Lower leg skin (tissue), 4 donors: Measurements from ENCODE around the gene COL9A2. TPM values are rescaled to one million over a fixed set of nuclear protein-coding genes. Genes with fewer than 3 reads are reported as not detected.

ENCODE experiments used
- DNase-seq, 2 donors: peaks; one replicate each; pipeline ENCODE4 v3.0.0-alpha.2; 2019; ENCODE audit warnings: low spot score in 2 of 2
- H3K4me3 ChIP-seq: fragments of 200-600 bp; sonication (generic); 2 replicates; pipeline ENCODE4 v1.5.1; 2017; ENCODE audit warnings: mild to moderate bottlenecking, low read depth; ENCODE audit not compliant: poor library complexity, severe bottlenecking
- POLR2A ChIP-seq, 2 donors: fragments of 450-650 bp; IDR thresholded peaks; one replicate each; pipeline ENCODE4 v1.6.1; 2016 to 2017; ENCODE audit warnings: antibody characterized with exemption in 2 of 2, mild to moderate bottlenecking in 1 of 2, moderate library complexity in 1 of 2
- WGBS, 2 donors: methylation state at CpG; one replicate each; pipeline ENCODE4 v1.1.5; 2018; 5-methylcytosine and 5-hydroxymethylcytosine counted together
- intact Hi-C: fragments of 100-400 bp; cut with DNase I; formaldehyde crosslinking; loops from one replicate; pipeline ENCODE4 v1.15.0; 2023; ENCODE audit warnings: low total_unique reads
- total RNA-seq, 4 donors: library from RNA; depleted of rRNA; stranded (reverse); fragments of >200 nt; gene quantifications; one replicate each; pipeline ENCODE4 v1.1.0, GENCODE V29; 2016
- TF ChIP-seq, protein P1 (sequence below), 3 donors: fragments of 450-650 bp; IDR thresholded peaks; one replicate each; pipeline ENCODE4 v1.5.1; 2016; ENCODE audit warnings: antibody characterized with exemption in 3 of 3, mild to moderate bottlenecking in 3 of 3, moderate library complexity in 2 of 3

COL9A2 gene
- total RNA-seq, 4 donors from 2014 or later, result 2.4 to 8.7 (median 4.3) TPM

DNA sequence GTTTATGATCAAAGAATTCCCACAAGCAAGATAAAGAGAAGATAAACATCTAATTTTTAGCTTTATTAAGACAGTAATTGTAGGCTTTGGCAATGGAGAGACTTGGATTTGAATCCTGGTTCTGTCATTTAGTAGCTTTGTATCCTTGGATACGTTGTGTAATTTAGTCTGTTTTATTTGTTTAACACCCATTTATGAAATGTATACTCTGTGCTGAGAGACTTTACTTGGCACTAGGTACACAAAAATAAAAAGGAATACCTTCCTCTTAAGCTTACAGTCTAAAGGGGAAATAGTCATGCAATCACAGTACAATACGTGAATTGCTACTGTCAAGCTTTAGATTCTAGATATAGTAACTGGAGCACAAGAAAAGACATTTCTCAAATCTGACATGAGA lies 35.2 kb downstream of the COL9A2 start:
- intact Hi-C loops, result no loop called here
- WGBS, 2 donors, result 75 to 80% methylated on average over 2 of the region's 2 CpGs
- no peak for DNase-seq
- H3K4me3 ChIP-seq, result no peak overlapping the region
- TF ChIP-seq POLR2A (IDR thresholded peaks at IDR 0.05), result no peak
- TF ChIP-seq, protein P1, sequence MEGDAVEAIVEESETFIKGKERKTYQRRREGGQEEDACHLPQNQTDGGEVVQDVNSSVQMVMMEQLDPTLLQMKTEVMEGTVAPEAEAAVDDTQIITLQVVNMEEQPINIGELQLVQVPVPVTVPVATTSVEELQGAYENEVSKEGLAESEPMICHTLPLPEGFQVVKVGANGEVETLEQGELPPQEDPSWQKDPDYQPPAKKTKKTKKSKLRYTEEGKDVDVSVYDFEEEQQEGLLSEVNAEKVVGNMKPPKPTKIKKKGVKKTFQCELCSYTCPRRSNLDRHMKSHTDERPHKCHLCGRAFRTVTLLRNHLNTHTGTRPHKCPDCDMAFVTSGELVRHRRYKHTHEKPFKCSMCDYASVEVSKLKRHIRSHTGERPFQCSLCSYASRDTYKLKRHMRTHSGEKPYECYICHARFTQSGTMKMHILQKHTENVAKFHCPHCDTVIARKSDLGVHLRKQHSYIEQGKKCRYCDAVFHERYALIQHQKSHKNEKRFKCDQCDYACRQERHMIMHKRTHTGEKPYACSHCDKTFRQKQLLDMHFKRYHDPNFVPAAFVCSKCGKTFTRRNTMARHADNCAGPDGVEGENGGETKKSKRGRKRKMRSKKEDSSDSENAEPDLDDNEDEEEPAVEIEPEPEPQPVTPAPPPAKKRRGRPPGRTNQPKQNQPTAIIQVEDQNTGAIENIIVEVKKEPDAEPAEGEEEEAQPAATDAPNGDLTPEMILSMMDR (IDR thresholded peaks at IDR 0.05), result no peak

DNA sequence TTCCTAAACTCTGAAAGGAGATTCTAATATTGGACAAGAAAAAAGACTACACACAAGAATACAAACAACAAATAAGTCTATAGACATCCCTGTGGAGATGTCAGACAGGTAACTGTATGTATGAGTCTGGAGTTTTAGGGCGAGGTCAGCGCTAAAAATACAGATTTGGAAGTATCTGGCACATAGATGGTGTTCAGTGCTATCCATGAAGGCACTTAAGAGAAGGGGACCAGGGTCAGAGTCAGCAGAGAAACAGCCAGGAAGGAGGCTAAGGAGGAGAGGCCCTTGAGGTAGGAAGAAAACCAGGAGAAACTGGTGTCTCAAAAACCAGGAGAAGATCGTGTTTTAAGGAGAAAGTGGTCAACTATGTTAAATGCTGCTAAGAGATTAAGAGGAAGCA lies 41.0 kb downstream of the COL9A2 start:
- no peak overlapping the region for H3K4me3 ChIP-seq
- no peak for DNase-seq
- intact Hi-C loops, result no loop called here
- no peak for TF ChIP-seq POLR2A (IDR thresholded peaks at IDR 0.05)
- TF ChIP-seq, protein P1 (IDR thresholded peaks at IDR 0.05), result no peak
- WGBS, 2 donors, result 93 to 96% methylated on average over 3 of the region's 3 CpGs

DNA sequence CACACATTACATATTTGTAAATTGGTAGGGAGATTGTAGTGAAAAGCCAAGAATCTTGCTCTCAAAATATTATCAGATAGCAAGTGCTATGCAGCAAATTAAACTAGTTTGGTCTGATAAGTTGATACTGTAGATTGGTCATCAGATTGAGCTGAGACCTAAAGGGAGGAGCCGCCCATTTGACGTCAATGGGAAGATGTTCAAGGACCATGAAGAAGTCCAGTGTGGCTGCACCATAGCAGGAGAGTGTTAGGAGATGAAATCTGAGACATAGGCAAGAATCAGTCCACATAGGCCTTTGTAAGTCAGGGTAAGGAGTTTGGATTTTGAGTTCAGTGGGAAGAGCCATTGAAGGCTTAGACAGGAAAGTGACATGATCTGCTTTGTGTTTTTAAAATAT lies 42.8 kb downstream of the COL9A2 start:
- DNase-seq, result no peak
- TF ChIP-seq, protein P1 (IDR thresholded peaks at IDR 0.05), result no peak
- TF ChIP-seq POLR2A (IDR thresholded peaks at IDR 0.05), result no peak
- WGBS, 2 donors, result 95 to 98% methylated on average over 2 of the region's 2 CpGs
- H3K4me3 ChIP-seq, result no peak overlapping the region
- intact Hi-C loops, result no loop called here

DNA sequence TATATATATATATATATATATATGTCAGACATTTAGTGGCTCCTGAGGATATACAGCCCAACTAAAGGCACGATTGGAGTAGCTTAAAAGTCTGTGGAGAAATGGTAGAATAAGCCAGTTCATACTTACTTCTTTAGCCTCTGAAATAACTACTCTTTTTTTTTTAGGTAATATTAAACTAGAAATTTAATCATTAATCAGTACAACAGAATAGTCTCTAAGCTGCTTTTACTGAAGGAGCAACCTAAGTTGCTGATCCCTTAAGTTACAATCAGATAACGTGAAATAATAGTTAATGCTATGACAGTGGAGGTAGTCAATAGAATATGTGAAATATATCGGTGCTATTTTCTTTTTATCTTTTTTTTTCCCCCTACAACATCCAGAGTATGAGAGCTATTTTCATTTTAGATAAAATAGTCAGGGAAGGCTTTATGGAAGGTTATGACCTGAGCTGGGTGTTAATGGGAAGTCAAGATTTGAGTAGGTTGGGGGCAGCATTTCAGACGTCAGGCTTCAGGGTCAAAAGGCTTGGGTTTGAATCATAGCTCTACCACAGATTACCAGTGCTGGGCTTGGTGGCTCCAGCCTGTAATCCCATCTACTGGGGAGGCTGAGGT lies 43.4 kb downstream of the COL9A2 start:
- TF ChIP-seq, protein P1 (IDR thresholded peaks at IDR 0.05), result no peak
- no peak for TF ChIP-seq POLR2A (IDR thresholded peaks at IDR 0.05)
- intact Hi-C loops, result no loop called here
- DNase-seq, result no peak
- no peak overlapping the region for H3K4me3 ChIP-seq
- 95 to 96% methylated on average over 4 of the region's 4 CpGs for WGBS, 2 donors

DNA sequence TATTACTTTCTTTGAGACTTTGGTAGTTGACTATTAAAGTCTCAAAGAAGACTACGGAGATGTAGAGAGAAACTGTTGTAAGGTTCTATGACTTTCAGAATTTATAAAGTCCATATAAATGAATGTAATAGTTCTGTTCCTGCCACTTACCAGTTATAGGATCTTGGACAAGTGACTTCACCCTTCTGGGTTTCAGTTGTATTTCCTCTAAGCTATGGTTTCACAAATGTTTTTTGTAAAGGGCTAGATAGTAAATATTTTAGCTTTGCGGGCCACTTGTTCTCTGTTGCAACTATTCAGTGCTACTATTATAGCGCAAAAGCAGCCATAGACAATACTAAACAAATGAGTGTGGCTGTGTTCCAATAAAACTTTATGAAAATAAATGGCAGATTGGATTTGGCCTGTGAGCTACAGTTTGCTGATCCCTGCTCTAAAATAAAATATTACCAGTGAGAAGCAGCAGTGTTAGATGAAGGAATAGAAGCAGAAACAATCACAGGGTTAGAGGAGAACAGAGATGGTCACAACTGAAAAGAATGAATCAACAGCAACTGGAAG lies 44.4 kb downstream of the COL9A2 start:
- DNase-seq, result no peak
- 94 to 96% methylated on average over 3 of the region's 3 CpGs for WGBS, 2 donors
- no peak for TF ChIP-seq POLR2A (IDR thresholded peaks at IDR 0.05)
- TF ChIP-seq, protein P1 (IDR thresholded peaks at IDR 0.05), result no peak
- no peak overlapping the region for H3K4me3 ChIP-seq
- intact Hi-C loops, result no loop called here
